ENCODE data around the gene AP3B2.

Gene AP3B2

DNA sequence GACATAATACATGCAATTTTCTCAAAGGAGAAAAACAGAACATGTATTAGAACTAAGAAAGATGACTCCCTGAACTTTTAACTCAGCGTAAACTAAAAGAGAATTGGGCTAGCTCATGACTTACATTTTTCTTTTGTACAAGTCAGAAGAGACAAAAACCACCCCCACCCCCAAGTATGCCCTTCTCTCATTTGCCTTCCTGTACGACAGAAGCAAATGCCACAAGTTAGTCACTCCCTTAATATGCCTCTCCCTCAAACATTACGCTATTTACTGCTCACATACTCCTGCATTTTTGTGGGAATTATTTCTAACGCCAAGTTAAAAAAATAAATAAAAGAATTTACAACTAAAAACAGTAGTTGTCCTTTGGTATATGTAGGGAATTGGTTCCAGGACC lies 84.5 kb downstream of the AP3B2 start:
- H2AFZ ChIP-seq (ENCODE audit: low read depth) = no peak overlapping the region
- no peak overlapping the region for H3K4me2 ChIP-seq
- H3K79me2 ChIP-seq (ENCODE audit: insufficient read depth, low read depth) = no peaks in the 10 kb centered on the region
- no peaks in the 10 kb centered on the region for H4K20me1 ChIP-seq (ENCODE audit: insufficient read depth)
- H3K9ac ChIP-seq = no peak overlapping the region
- H3K27ac ChIP-seq = no peak overlapping the region
- no peaks in the 10 kb centered on the region for H3K27me3 ChIP-seq (ENCODE audit: insufficient read depth, low read depth)
- no peaks in the 10 kb centered on the region for H3K4me1 ChIP-seq (ENCODE audit: low read depth, poor library complexity, severe bottlenecking)
- TF ChIP-seq, protein P1, sequence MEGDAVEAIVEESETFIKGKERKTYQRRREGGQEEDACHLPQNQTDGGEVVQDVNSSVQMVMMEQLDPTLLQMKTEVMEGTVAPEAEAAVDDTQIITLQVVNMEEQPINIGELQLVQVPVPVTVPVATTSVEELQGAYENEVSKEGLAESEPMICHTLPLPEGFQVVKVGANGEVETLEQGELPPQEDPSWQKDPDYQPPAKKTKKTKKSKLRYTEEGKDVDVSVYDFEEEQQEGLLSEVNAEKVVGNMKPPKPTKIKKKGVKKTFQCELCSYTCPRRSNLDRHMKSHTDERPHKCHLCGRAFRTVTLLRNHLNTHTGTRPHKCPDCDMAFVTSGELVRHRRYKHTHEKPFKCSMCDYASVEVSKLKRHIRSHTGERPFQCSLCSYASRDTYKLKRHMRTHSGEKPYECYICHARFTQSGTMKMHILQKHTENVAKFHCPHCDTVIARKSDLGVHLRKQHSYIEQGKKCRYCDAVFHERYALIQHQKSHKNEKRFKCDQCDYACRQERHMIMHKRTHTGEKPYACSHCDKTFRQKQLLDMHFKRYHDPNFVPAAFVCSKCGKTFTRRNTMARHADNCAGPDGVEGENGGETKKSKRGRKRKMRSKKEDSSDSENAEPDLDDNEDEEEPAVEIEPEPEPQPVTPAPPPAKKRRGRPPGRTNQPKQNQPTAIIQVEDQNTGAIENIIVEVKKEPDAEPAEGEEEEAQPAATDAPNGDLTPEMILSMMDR (conservative IDR thresholded peaks at IDR 0.05; ENCODE audit: low read depth, low read length) = no peak
- H3K4me3 ChIP-seq (IDR thresholded peaks at IDR 0.05; ENCODE audit: insufficient read depth, low read depth, low read length) = no peak overlapping the region
- H3K36me3 ChIP-seq (ENCODE audit: insufficient read depth) = no peaks in the 10 kb centered on the region

DNA sequence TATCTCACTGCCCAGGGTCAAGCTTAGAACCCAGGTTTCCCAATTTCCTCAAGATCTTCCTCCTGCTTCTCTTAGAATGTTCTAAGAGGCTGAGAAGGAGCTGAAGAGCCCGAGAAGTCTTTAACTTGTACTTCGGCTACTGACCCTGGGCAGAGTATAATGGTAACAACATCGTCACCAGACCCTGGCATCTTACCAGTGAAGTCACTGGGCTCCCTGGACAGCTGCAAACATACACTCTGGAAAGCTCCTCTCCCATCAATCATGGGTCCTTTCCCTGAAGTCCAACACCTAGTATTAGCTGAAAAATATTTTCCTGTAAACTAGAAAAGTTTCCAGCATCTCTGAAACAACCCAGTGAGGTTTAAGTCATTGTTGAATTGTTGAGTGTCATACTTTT lies 85.2 kb downstream of the AP3B2 start:
- Histone ChIP-seq H3K79me2 (ENCODE audit: insufficient read depth, low read depth) (no peaks in the 10 kb centered on the region), H3K27me3 (ENCODE audit: insufficient read depth, low read depth) (no peaks in the 10 kb centered on the region), H3K36me3 (ENCODE audit: insufficient read depth) (no peaks in the 10 kb centered on the region), H3K4me2 (no peak overlapping the region), H2AFZ (ENCODE audit: low read depth) (no peak overlapping the region), H4K20me1 (ENCODE audit: insufficient read depth) (no peaks in the 10 kb centered on the region), H3K9ac (no peak overlapping the region), H3K4me3 (IDR thresholded peaks at IDR 0.05; ENCODE audit: insufficient read depth, low read depth, low read length) (no peak overlapping the region), H3K27ac (no peak overlapping the region), H3K4me1 (ENCODE audit: low read depth, poor library complexity, severe bottlenecking) (no peaks in the 10 kb centered on the region)
- TF ChIP-seq, protein P1 (conservative IDR thresholded peaks at IDR 0.05; ENCODE audit: low read depth, low read length) = no peak

DNA sequence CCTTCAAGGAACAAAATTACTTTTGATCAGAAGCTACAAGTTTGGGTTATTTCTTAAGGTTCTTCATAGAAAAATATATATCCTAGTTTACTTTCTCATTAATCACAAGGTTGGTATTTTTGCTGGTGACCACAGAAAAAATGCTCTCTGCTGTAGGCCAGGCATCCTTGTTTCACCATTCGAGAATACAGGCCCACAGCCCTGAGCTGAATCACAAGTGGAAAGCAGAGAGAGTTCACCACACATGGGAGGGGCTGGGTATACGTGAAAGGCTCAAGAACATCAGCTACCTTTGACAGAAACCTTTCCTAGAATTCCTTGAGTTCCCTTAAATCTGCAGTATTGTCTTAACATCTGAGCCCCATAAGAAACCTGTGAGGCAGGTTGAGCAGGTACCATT lies 85.7 kb downstream of the AP3B2 start:
- TF ChIP-seq, protein P1 (conservative IDR thresholded peaks at IDR 0.05; ENCODE audit: low read depth, low read length) = no peak
- H3K4me3 ChIP-seq (IDR thresholded peaks at IDR 0.05; ENCODE audit: insufficient read depth, low read depth, low read length) = no peak overlapping the region
- H3K27ac ChIP-seq = no peak overlapping the region
- H4K20me1 ChIP-seq (ENCODE audit: insufficient read depth) = no peaks in the 10 kb centered on the region
- no peak overlapping the region for H3K9ac ChIP-seq
- H3K4me2 ChIP-seq = no peak overlapping the region
- H2AFZ ChIP-seq (ENCODE audit: low read depth) = no peak overlapping the region
- no peaks in the 10 kb centered on the region for H3K36me3 ChIP-seq (ENCODE audit: insufficient read depth)
- H3K79me2 ChIP-seq (ENCODE audit: insufficient read depth, low read depth) = no peaks in the 10 kb centered on the region
- no peaks in the 10 kb centered on the region for H3K27me3 ChIP-seq (ENCODE audit: insufficient read depth, low read depth)
- no peaks in the 10 kb centered on the region for H3K4me1 ChIP-seq (ENCODE audit: low read depth, poor library complexity, severe bottlenecking)

DNA sequence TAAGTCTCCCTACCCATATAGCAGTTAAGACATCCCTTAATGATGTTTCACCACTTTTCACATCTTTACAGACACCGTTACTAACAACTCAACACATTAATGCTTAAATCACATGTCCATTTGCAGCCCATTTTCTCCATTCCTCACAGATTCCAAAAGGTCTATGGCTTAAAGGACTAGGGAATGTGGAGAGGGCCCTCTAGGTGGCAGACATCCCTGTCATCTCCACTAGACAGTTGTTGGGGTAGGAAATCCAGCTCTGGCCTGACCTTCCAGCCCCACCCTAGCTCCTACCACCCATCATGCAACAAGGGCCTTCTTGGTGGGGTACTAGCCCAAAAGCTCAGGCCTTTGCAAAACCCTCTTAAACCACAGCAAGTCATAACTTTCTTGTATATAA lies 87.7 kb downstream of the AP3B2 start:
- Histone ChIP-seq H3K9ac (no peak overlapping the region), H3K4me2 (no peak overlapping the region), H2AFZ (ENCODE audit: low read depth) (no peak overlapping the region), H3K27ac (no peak overlapping the region), H3K4me3 (IDR thresholded peaks at IDR 0.05; ENCODE audit: insufficient read depth, low read depth, low read length) (no peak overlapping the region), H3K79me2 (ENCODE audit: insufficient read depth, low read depth) (no peaks in the 10 kb centered on the region), H3K4me1 (ENCODE audit: low read depth, poor library complexity, severe bottlenecking) (no peaks in the 10 kb centered on the region), H3K27me3 (ENCODE audit: insufficient read depth, low read depth) (no peaks in the 10 kb centered on the region), H4K20me1 (ENCODE audit: insufficient read depth) (no peaks in the 10 kb centered on the region), H3K36me3 (ENCODE audit: insufficient read depth) (no peaks in the 10 kb centered on the region)
- TF ChIP-seq, protein P1 (conservative IDR thresholded peaks at IDR 0.05; ENCODE audit: low read depth, low read length) = no peak

DNA sequence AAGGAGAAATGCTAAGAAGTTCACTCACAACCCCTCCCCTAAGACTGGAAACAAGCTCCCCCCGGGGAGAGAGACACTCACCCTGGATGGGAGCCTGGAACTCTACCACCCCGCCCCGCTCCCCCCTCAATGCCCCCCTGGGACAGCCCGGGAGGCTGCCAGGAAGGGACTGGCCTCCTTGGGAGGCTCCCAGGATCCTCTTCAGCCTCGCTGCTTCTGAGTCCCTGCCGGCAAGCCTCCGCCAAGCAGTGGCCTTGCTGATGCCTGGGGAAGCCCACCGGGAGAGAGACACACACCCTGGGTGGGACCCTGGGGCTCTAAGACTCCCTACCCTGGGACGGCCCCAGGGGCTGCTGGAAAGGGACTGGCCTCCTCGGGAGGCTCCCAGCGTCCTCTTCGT lies 95.9 kb downstream of the AP3B2 start:
- H2AFZ ChIP-seq (ENCODE audit: low read depth) = no peak overlapping the region
- no peaks in the 10 kb centered on the region for H3K4me1 ChIP-seq (ENCODE audit: low read depth, poor library complexity, severe bottlenecking)
- H3K9ac ChIP-seq = no peak overlapping the region
- no peak overlapping the region for H3K4me3 ChIP-seq (IDR thresholded peaks at IDR 0.05; ENCODE audit: insufficient read depth, low read depth, low read length)
- H3K79me2 ChIP-seq (ENCODE audit: insufficient read depth, low read depth) = no peaks in the 10 kb centered on the region
- no peak overlapping the region for H3K4me2 ChIP-seq
- no peak overlapping the region for H3K27ac ChIP-seq
- H3K27me3 ChIP-seq (ENCODE audit: insufficient read depth, low read depth) = no peaks in the 10 kb centered on the region
- no peaks in the 10 kb centered on the region for H3K36me3 ChIP-seq (ENCODE audit: insufficient read depth)
- no peaks in the 10 kb centered on the region for H4K20me1 ChIP-seq (ENCODE audit: insufficient read depth)
- TF ChIP-seq, protein P1 (conservative IDR thresholded peaks at IDR 0.05; ENCODE audit: low read depth, low read length) = no peak

Measured in KMS-11 (cell line).